Right lobe of liver (tissue), 6 donors: Measurements from ENCODE around the gene TECPR1. TPM values are rescaled to one million over a fixed set of nuclear protein-coding genes. Genes with fewer than 3 reads are reported as not detected.

Experiments used
- ATAC-seq, 4 donors: fragments of 200-7000 bp; cut with Tn5 transposase; one replicate each; pipeline ENCODE4 v1.9.1; 2020; ENCODE audit warnings: mild to moderate bottlenecking in 4 of 4, moderate library complexity in 4 of 4
- DNase-seq, 3 donors: peaks; one replicate each; pipeline ENCODE4 v3.0.0-alpha.2; 2020
- H3K27ac ChIP-seq, 3 donors: fragments of 200-600 bp; one replicate each; pipeline ENCODE4 v1.8.0; 2022
- H3K27me3 ChIP-seq, 2 donors: fragments of 200-600 bp; one replicate each; pipeline ENCODE4 v1.8.0; 2022
- H3K36me3 ChIP-seq, 4 donors: fragments of 200-600 bp; sonication (generic) in 1 of 4; one replicate each; pipeline versions ENCODE4 v1.5.1 to v1.8.0; 2017 to 2022; ENCODE audit warnings: control low read depth in 1 of 4
- H3K4me1 ChIP-seq, 4 donors: fragments of 200-600 bp; sonication (generic) in 1 of 4; one replicate each; pipeline versions ENCODE4 v1.5.1 to v1.8.0; 2017 to 2022; ENCODE audit warnings: control low read depth in 1 of 4
- H3K4me3 ChIP-seq, 3 donors: fragments of 200-600 bp; one replicate each; pipeline ENCODE4 v1.8.0; 2022
- H3K9me3 ChIP-seq, 4 donors: fragments of 200-600 bp; sonication (generic) in 1 of 4; one replicate each; pipeline versions ENCODE4 v1.5.1 to v1.8.0; 2017 to 2022; ENCODE audit warnings: control low read depth in 1 of 4
- POLR2A ChIP-seq: fragments of 450-650 bp; IDR thresholded peaks from one replicate; pipeline ENCODE4 v1.6.1; 2017; ENCODE audit warnings: antibody characterized with exemption, mild to moderate bottlenecking
- WGBS: methylation state at CpG from one replicate; pipeline ENCODE4 v1.1.6; 2018; ENCODE audit warnings: low coverage, low lambda C conversion rate; ENCODE audit not compliant: insufficient coverage; ENCODE audit errors: missing lambda C conversion rate; 5-methylcytosine and 5-hydroxymethylcytosine counted together
- intact Hi-C, 2 donors: fragments of 100-400 bp; cut with DNase I; formaldehyde crosslinking; loops; one replicate each; pipeline versions ENCODE4 v1.11.2 to v1.14.1; 2022
- total RNA-seq, 6 experiments: library from RNA; depleted of rRNA in 2 of 6; stranded (reverse); fragments of >200 nt in 2 of 6; fragmentation: NEBNext Ultra II Directional in 3 of 6; extraction: Animal tissue kit (Norgen Biotek cat#: 25700) in 3 of 6; gene quantifications; one replicate each; pipeline versions ENCODE4 v1.1.0 to v1.2.4, GENCODE V29; 2016 to 2023
- TF ChIP-seq, protein P1 (sequence below), 4 donors: fragments of 200-600 bp in 3 of 4; fragments of 450-650 bp in 1 of 4; IDR thresholded peaks; one replicate each; pipeline versions ENCODE4 v1.5.1 to v1.8.0; 2016 to 2022; ENCODE audit warnings: antibody characterized with exemption in 4 of 4, mild to moderate bottlenecking in 2 of 4
- donor health status: DM: no; HTN: yes; CAD: no.
- donor health status: DM: no; HTN: no; CAD: no.
- donor health status: DM: no; HTN: no; CAD: no.
- donor health status: DM: no; HTN: yes; CAD: no.
- donor health status: DM: no; HTN: yes; CAD: no.

Gene TECPR1
- total RNA-seq, 6 experiments from 2014 or later: 9.4 to 14.9 (median 12.4) TPM

DNA sequence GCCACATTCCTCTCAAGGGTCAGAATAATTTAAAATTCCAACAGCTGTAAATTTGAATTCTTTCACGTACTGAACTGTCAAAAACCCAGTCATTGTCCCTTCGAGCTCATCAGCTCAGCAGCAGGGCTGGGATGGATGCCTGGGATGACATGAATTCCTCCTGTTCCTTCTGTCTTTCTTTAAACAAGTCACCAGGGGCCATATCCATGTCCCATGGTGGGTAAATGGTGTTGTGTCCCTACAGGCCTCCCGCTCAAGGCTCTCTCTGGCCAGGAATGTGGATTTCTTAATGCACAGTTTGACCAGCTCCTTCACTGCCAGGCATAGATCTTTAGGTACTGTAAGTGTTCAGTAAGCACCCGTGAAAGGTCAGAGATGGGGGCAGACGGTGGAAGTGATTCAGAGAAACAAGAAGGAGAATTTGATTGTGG, 13.8 kb upstream of the TECPR1 start:
- H3K4me1 ChIP-seq: no peaks in the 10 kb centered on the region
- H3K27me3 ChIP-seq: no peaks in the 10 kb centered on the region
- DNase-seq (no peak), ATAC-seq (no peak)
- H3K9me3 ChIP-seq: no peaks in the 10 kb centered on the region
- intact Hi-C loops: no loop called here
- no peaks in the 10 kb centered on the region for H3K36me3 ChIP-seq
- 80% methylated on average over 3 of the region's 5 CpGs for WGBS
- TF ChIP-seq, protein P1, sequence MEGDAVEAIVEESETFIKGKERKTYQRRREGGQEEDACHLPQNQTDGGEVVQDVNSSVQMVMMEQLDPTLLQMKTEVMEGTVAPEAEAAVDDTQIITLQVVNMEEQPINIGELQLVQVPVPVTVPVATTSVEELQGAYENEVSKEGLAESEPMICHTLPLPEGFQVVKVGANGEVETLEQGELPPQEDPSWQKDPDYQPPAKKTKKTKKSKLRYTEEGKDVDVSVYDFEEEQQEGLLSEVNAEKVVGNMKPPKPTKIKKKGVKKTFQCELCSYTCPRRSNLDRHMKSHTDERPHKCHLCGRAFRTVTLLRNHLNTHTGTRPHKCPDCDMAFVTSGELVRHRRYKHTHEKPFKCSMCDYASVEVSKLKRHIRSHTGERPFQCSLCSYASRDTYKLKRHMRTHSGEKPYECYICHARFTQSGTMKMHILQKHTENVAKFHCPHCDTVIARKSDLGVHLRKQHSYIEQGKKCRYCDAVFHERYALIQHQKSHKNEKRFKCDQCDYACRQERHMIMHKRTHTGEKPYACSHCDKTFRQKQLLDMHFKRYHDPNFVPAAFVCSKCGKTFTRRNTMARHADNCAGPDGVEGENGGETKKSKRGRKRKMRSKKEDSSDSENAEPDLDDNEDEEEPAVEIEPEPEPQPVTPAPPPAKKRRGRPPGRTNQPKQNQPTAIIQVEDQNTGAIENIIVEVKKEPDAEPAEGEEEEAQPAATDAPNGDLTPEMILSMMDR (IDR thresholded peaks at IDR 0.05): no peak
- no peak for TF ChIP-seq POLR2A
- no peak overlapping the region for H3K4me3 ChIP-seq
- no peak overlapping the region for H3K27ac ChIP-seq

GRCh38 chr7:98257701-98258100, 5.7 kb upstream of the TECPR1 start:
- Histone ChIP-seq H3K9me3 (no peaks in the 10 kb centered on the region), H3K4me3 (no peak overlapping the region), H3K27me3 (no peaks in the 10 kb centered on the region), H3K36me3 (peaks cover 0 to 12% (median 0%) of the 10 kb centered on the region in 4 donors), H3K4me1 (peaks cover 0 to 7% (median 3%) of the 10 kb centered on the region in 4 donors), H3K27ac (no peak overlapping the region)
- WGBS: 56% methylated on average over 3 of the region's 6 CpGs
- intact Hi-C loops: no loop called here
- no peak for DNase-seq
- ATAC-seq: no peak
- TF ChIP-seq, protein P1 (IDR thresholded peaks at IDR 0.05): no peak
- TF ChIP-seq POLR2A: no peak

DNA sequence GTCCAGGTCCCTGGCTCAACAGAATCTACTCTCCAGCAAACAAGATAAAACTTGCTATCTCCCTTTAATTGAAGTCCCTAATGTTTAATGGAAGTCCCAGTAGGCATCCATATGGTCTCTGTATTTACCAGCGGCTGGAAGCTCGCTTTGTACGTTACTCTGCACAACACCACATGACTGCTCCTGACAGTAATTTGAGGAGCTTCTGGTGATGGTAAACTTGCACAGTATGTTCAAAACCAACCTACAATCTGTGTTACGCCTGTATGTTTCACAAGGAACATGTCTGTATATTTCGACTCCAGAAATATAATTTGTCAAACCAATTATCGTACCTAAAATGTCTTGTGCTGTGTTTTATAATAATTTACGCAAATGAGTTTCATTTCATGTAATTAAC, 4.4 kb upstream of the TECPR1 start:
- ATAC-seq: no peak

DNA sequence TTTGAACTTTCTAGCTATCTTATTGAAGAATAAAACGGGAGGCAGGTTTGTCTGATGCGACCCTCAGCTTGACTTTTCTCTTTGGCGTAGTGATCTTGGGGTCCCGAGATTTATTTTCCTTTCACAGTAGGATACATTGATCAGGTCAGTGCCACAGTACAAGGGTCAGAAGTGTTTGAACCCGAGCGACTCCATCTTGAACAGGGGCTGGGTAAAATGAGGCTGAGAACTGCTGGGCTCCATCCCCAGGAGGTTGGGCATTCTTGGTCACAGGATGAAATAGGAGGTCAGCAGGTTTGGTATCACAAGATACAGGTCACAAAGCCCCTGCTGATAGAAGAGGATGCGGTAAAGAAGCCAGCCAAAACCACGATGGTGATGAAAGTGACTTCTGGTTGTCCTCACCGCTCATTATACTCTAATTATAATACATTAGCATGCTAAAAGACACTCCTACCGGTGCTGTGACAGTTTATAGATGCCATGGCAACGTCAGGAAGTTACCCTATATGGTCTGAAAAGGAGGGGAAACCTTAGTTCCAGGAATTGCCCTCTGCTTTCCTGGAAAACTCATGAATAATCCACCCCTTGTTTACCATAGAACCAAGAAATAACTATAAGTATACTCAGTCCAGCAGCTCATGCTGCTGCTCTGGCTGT, 3.0 kb upstream of the TECPR1 start:
- no peak for DNase-seq
- peaks cover 0 to 12% (median 0%) of the 10 kb centered on the region in 4 donors for H3K36me3 ChIP-seq
- TF ChIP-seq, protein P1 (IDR thresholded peaks at IDR 0.05): no peak
- TF ChIP-seq POLR2A: no peak
- peaks cover 0 to 17% (median 4%) of the 10 kb centered on the region in 4 donors for H3K4me1 ChIP-seq
- no peak overlapping the region for H3K4me3 ChIP-seq
- H3K27ac ChIP-seq: no peak overlapping the region
- intact Hi-C loops: no loop called here
- no peaks in the 10 kb centered on the region for H3K27me3 ChIP-seq
- WGBS: 78% methylated on average over 11 of the region's 11 CpGs
- no peak for ATAC-seq
- H3K9me3 ChIP-seq: no peaks in the 10 kb centered on the region

More for the DNA sequence above, 4.4 kb upstream of the TECPR1 start:
- Histone ChIP-seq H3K27me3 (no peaks in the 10 kb centered on the region), H3K4me1 (peaks cover 0 to 10% (median 4%) of the 10 kb centered on the region in 4 donors), H3K36me3 (peaks cover 0 to 12% (median 0%) of the 10 kb centered on the region in 4 donors), H3K27ac (no peak overlapping the region), H3K4me3 (no peak overlapping the region), H3K9me3 (no peaks in the 10 kb centered on the region)
- intact Hi-C loops: no loop called here
- whole genome bisulfite sequencing: 100% methylated on average over 4 of the region's 7 CpGs
- no peak for DNase-seq
- no peak for TF ChIP-seq POLR2A
- TF ChIP-seq, protein P1 (IDR thresholded peaks at IDR 0.05): no peak
